ENCODE measurements around the gene C7orf33. TPM values are rescaled to one million over a fixed set of nuclear protein-coding genes. Genes with fewer than 3 reads are reported as not detected.

Gene C7orf33
- total and polyA plus RNA-seq, 2 of the 13 experiments (the other 11 are each of a cell fraction or from before 2014, with no cell fraction given), result not detected

DNA sequence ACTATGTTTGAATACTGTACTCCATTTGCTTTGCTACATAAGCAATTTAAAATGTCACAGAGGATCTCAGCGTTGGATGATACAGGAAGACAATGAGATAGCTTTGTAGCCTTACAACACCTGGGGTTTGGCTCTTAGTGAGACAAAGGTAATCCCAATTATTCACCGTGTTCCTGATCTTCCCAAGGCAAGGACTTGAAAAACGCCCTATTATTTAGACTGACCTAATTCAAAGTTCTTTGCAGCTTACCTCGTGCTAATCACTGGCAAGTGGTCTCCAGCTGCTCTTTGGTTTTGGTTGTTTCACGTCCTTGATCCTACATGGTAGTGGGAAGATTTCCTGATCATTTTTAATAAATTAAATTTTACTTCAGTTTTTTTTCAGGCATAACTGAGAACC is 23.0 kb upstream of the C7orf33 start:
- ATAC-seq (no peak), DNase-seq (ENCODE audit: low spot score) (no peak), FAIRE-seq (no peak)
- Histone ChIP-seq H3K79me2 (ENCODE audit: insufficient read depth, low read length) (no peaks in the 10 kb centered on the region), H3K4me1 (ENCODE audit: insufficient read depth, low read length) (no peaks in the 10 kb centered on the region), H3K9me3 (ENCODE audit: low read length) (no peaks in the 10 kb centered on the region), H3K27ac (ENCODE audit: extremely low read length, insufficient read depth, low read length) (no peak overlapping the region), H3K4me2 (ENCODE audit: low read depth, low read length) (no peak overlapping the region), H3K9ac (ENCODE audit: insufficient read depth, low read depth, low read length) (no peak overlapping the region), H4K20me1 (ENCODE audit: insufficient read depth, low read length) (no peaks in the 10 kb centered on the region), H3K36me3 (replicated peaks in 1 of 2; ENCODE audit: control insufficient read depth in 1 of 2, insufficient read depth in 2 of 2, low read length in 2 of 2) (no peaks in the 10 kb centered on the region), H2AFZ (ENCODE audit: low read length) (no peak overlapping the region), H3K27me3 (ENCODE audit: control insufficient read depth in 1 of 2, insufficient read depth in 2 of 2, low read length in 2 of 2) (no peaks in the 10 kb centered on the region), H3K4me3 (replicated peaks in 1 of 3; ENCODE audit: insufficient read depth in 1 of 3, low read depth in 2 of 3, low read length in 3 of 3) (no peak overlapping the region)
- POLR2A ChIA-PET, result no interaction called here
- WGBS (ENCODE audit: low lambda C conversion rate), result 15% methylated on average over 5 of the region's 5 CpGs
- intact Hi-C loops (cut with micrococcal nuclease; ENCODE audit: unreplicated experiment) (no loop called here), in situ Hi-C loops (cut with HindIII; ENCODE audit: extremely low pct_ligation_motif_present, low pct_unique_long_range_greater_than_20kb) (no loop called here)
- no peak for TF ChIP-seq ZNF235 (CRISPR knock-in tag; IDR thresholded peaks at IDR 0.05; ENCODE audit: borderline replicate concordance)
- no peak for TF ChIP-seq TCF7 (IDR thresholded peaks at IDR 0.05; ENCODE audit: low read depth)
- TF ChIP-seq, protein P1, sequence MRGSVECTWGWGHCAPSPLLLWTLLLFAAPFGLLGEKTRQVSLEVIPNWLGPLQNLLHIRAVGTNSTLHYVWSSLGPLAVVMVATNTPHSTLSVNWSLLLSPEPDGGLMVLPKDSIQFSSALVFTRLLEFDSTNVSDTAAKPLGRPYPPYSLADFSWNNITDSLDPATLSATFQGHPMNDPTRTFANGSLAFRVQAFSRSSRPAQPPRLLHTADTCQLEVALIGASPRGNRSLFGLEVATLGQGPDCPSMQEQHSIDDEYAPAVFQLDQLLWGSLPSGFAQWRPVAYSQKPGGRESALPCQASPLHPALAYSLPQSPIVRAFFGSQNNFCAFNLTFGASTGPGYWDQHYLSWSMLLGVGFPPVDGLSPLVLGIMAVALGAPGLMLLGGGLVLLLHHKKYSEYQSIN (CRISPR knock-in tag; IDR thresholded peaks at IDR 0.05; ENCODE audit: borderline replicate concordance), result no peak
- TF ChIP-seq CENPX (CRISPR knock-in tag; IDR thresholded peaks at IDR 0.05), result no peak
- TF ChIP-seq, protein P2, sequence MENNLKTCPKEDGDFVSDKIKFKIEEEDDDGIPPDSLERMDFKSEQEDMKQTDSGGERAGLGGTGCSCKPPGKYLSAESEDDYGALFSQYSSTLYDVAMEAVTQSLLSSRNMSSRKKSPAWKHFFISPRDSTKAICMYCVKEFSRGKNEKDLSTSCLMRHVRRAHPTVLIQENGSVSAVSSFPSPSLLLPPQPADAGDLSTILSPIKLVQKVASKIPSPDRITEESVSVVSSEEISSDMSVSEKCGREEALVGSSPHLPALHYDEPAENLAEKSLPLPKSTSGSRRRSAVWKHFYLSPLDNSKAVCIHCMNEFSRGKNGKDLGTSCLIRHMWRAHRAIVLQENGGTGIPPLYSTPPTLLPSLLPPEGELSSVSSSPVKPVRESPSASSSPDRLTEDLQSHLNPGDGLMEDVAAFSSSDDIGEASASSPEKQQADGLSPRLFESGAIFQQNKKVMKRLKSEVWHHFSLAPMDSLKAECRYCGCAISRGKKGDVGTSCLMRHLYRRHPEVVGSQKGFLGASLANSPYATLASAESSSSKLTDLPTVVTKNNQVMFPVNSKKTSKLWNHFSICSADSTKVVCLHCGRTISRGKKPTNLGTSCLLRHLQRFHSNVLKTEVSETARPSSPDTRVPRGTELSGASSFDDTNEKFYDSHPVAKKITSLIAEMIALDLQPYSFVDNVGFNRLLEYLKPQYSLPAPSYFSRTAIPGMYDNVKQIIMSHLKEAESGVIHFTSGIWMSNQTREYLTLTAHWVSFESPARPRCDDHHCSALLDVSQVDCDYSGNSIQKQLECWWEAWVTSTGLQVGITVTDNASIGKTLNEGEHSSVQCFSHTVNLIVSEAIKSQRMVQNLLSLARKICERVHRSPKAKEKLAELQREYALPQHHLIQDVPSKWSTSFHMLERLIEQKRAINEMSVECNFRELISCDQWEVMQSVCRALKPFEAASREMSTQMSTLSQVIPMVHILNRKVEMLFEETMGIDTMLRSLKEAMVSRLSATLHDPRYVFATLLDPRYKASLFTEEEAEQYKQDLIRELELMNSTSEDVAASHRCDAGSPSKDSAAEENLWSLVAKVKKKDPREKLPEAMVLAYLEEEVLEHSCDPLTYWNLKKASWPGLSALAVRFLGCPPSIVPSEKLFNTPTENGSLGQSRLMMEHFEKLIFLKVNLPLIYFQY (CRISPR knock-in tag; IDR thresholded peaks at IDR 0.05; ENCODE audit: borderline replicate concordance), result no peak
- TF ChIP-seq ZNF724P (CRISPR knock-in tag; IDR thresholded peaks at IDR 0.05; ENCODE audit: borderline replicate concordance), result no peak
- TF ChIP-seq ZKSCAN8 (CRISPR knock-in tag; IDR thresholded peaks at IDR 0.05; ENCODE audit: borderline replicate concordance), result no peak
- TF ChIP-seq SMC3 (IDR thresholded peaks at IDR 0.05; ENCODE audit: low read length), result no peak
- no peak for TF ChIP-seq MAFG (CRISPR knock-in tag; IDR thresholded peaks at IDR 0.05)
- TF ChIP-seq ZNF768 (CRISPR knock-in tag; IDR thresholded peaks at IDR 0.05), result no peak
- TF ChIP-seq ZNF674 (CRISPR knock-in tag; IDR thresholded peaks at IDR 0.05; ENCODE audit: low read depth), result no peak
- TF ChIP-seq HCFC1 (IDR thresholded peaks at IDR 0.05; ENCODE audit: low read depth, low read length), result no peak
- TF ChIP-seq ZNF383 (CRISPR knock-in tag; IDR thresholded peaks at IDR 0.05; ENCODE audit: borderline replicate concordance), result no peak
- TF ChIP-seq ZNF446 (CRISPR knock-in tag; IDR thresholded peaks at IDR 0.05), result no peak
- TF ChIP-seq, protein P3, sequence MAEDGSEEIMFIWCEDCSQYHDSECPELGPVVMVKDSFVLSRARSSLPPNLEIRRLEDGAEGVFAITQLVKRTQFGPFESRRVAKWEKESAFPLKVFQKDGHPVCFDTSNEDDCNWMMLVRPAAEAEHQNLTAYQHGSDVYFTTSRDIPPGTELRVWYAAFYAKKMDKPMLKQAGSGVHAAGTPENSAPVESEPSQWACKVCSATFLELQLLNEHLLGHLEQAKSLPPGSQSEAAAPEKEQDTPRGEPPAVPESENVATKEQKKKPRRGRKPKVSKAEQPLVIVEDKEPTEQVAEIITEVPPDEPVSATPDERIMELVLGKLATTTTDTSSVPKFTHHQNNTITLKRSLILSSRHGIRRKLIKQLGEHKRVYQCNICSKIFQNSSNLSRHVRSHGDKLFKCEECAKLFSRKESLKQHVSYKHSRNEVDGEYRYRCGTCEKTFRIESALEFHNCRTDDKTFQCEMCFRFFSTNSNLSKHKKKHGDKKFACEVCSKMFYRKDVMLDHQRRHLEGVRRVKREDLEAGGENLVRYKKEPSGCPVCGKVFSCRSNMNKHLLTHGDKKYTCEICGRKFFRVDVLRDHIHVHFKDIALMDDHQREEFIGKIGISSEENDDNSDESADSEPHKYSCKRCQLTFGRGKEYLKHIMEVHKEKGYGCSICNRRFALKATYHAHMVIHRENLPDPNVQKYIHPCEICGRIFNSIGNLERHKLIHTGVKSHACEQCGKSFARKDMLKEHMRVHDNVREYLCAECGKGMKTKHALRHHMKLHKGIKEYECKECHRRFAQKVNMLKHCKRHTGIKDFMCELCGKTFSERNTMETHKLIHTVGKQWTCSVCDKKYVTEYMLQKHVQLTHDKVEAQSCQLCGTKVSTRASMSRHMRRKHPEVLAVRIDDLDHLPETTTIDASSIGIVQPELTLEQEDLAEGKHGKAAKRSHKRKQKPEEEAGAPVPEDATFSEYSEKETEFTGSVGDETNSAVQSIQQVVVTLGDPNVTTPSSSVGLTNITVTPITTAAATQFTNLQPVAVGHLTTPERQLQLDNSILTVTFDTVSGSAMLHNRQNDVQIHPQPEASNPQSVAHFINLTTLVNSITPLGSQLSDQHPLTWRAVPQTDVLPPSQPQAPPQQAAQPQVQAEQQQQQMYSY (CRISPR knock-in tag; IDR thresholded peaks at IDR 0.05), result no peak
- TF ChIP-seq ZSCAN21 (CRISPR knock-in tag; IDR thresholded peaks at IDR 0.05; ENCODE audit: borderline replicate concordance), result no peak
- no peak for TF ChIP-seq SP140L (CRISPR knock-in tag; IDR thresholded peaks at IDR 0.05; ENCODE audit: borderline replicate concordance)
- BruUV-seq (replicated peaks), result no TSS peak
- CTCF ChIA-PET (ENCODE audit: low intra/inter-chr PET ratio, low total read pairs), result no interaction called here
